CD4-positive, alpha-beta T cell (primary cell): ENCODE data around the gene SRMS. TPM values are rescaled to one million over a fixed set of nuclear protein-coding genes. Genes with fewer than 3 reads are reported as not detected.

Experiments
- ATAC-seq: fragments of 200-7000 bp; cut with Tn5 transposase; one replicate; pipeline ENCODE4 v1.10.0; 2022; ENCODE audit warnings: mild to moderate bottlenecking; ENCODE audit not compliant: poor library complexity
- CTCF ChIA-PET: fragments of 350-600 bp; sonication (Branson Sonifier 250); formaldehyde crosslinking; loops from one replicate; lab custom pipeline; 2021; ENCODE audit warnings: antibody characterized with exemption, inconsistent platforms; lab: Charles Lee
- POLR2A ChIA-PET: fragments of 350-600 bp; sonication (Branson Sonifier 250); formaldehyde crosslinking; loops from one replicate; lab custom pipeline; 2021; ENCODE audit warnings: antibody characterized with exemption, inconsistent platforms; lab: Charles Lee
- DNase-seq, 14 experiments: peaks; one replicate each; pipeline ENCODE4 v3.0.0-alpha.2; 2013 to 2020; ENCODE audit warnings: mixed read lengths in 2 of 14
- H3K27ac ChIP-seq, 2 donors: one replicate each; pipeline versions ENCODE4 v1.5.1 to v1.7.0; 2013; ENCODE audit warnings: low read length in 2 of 2, low read depth in 1 of 2, mild to moderate bottlenecking in 1 of 2
- H3K27me3 ChIP-seq, 2 experiments: 1 replicate in 1 of 2; 2 replicates in 1 of 2; pipeline versions ENCODE4 v1.6.1 to v1.7.0; 2013; ENCODE audit warnings: low read length in 2 of 2, control low read depth in 1 of 2, mild to moderate bottlenecking in 1 of 2, moderate library complexity in 1 of 2; ENCODE audit not compliant: insufficient read depth in 2 of 2, control insufficient read depth in 1 of 2
- H3K36me3 ChIP-seq: one replicate; pipeline ENCODE4 v1.6.1; 2013; ENCODE audit warnings: low read length, control low read depth; ENCODE audit not compliant: insufficient read depth
- H3K4me1 ChIP-seq: one replicate; pipeline ENCODE4 v1.6.1; 2013; ENCODE audit warnings: low read length, control low read depth; ENCODE audit not compliant: insufficient read depth
- H3K4me3 ChIP-seq: one replicate; pipeline ENCODE4 v1.5.1; 2013; ENCODE audit warnings: mild to moderate bottlenecking, low read length, moderate library complexity
- H3K9me3 ChIP-seq, 2 experiments: 1 replicate in 1 of 2; 2 replicates in 1 of 2; pipeline versions ENCODE4 v1.6.1 to v1.7.0; 2013; ENCODE audit warnings: low read length in 2 of 2, mild to moderate bottlenecking in 2 of 2, control low read depth in 1 of 2, moderate library complexity in 1 of 2; ENCODE audit not compliant: control insufficient read depth in 1 of 2, insufficient read depth in 1 of 2
- H3K27ac Mint-ChIP-seq: one replicate; pipeline ENCODE4 v1.8.0; 2020; ENCODE audit warnings: mixed read lengths
- H3K27me3 Mint-ChIP-seq: one replicate; pipeline ENCODE4 v1.8.0; 2021; ENCODE audit warnings: mixed read lengths
- H3K36me3 Mint-ChIP-seq: one replicate; pipeline ENCODE4 v1.8.0; 2021; ENCODE audit warnings: low read depth, mixed read lengths
- H3K4me1 Mint-ChIP-seq: one replicate; pipeline ENCODE4 v1.8.0; 2021; ENCODE audit warnings: low read depth, mixed read lengths
- H3K4me3 Mint-ChIP-seq: one replicate; pipeline ENCODE4 v1.8.0; 2020; ENCODE audit warnings: mild to moderate bottlenecking, mixed read lengths
- H3K9me3 Mint-ChIP-seq: one replicate; pipeline ENCODE4 v1.8.0; 2020; ENCODE audit warnings: mixed read lengths
- CTCF ChIP-seq: fragments of 200-600 bp; IDR thresholded peaks from one replicate; pipeline ENCODE4 v1.8.0; 2022; ENCODE audit warnings: antibody characterized with exemption, mild to moderate bottlenecking
- intact Hi-C, 2 experiments: fragments of 100-400 bp; cut with DNase I in 1 of 2; cut with micrococcal nuclease in 1 of 2; formaldehyde crosslinking; loops; one replicate each; pipeline versions ENCODE4 v1.15.1 to v1.9.0; 2023 to 2025; cut with DNase I, micrococcal nuclease
- total RNA-seq, 174 experiments: library from RNA in 2 of 174; stranded (reverse) in 2 of 174; gene quantifications; one replicate each; pipeline ENCODE4 v1.2.3 and lab custom pipeline; 2021 to 2026

The SRMS gene
- total RNA-seq, 2 experiments from 2014 or later: not detected

GRCh38 chr20:63544958-63545516 is 2.5 kb downstream of the SRMS start:
- no peak for ATAC-seq
- no peak overlapping the region for H3K27ac Mint-ChIP-seq

GRCh38 chr20:63544241-63544957 is 3.1 kb downstream of the SRMS start:
- ATAC-seq (no peak), DNase-seq (no peak)
- Histone ChIP-seq H3K4me3 (no peak overlapping the region), H3K9me3 (no peaks in the 10 kb centered on the region), H3K27ac (no peak overlapping the region), H3K4me1 (peaks cover 11% of the 10 kb centered on the region), H3K27me3 (peaks cover 3 to 5% of the 10 kb centered on the region in 2 experiments), H3K36me3 (no peaks in the 10 kb centered on the region)
- CTCF ChIA-PET: no interaction called here
- intact Hi-C loops: no loop called here
- no peaks in the 10 kb centered on the region for H3K36me3 Mint-ChIP-seq
- H3K9me3 Mint-ChIP-seq: no peaks in the 10 kb centered on the region
- H3K4me3 Mint-ChIP-seq: no peak overlapping the region
- no peaks in the 10 kb centered on the region for H3K4me1 Mint-ChIP-seq
- no peaks in the 10 kb centered on the region for H3K27me3 Mint-ChIP-seq
- TF ChIP-seq CTCF: no peak
- H3K27ac Mint-ChIP-seq: no peak overlapping the region
- POLR2A ChIA-PET: interaction anchor here (0.6 to 1.6 kb wide), 2 partner anchors 75 to 83 kb away, joined by 3 read pairs; partner anchors contain the start of gene GMEB2

More at GRCh38 chr20:63544958-63545516, 2.5 kb downstream of the SRMS start:
- Mint-ChIP-seq H3K9me3 (no peaks in the 10 kb centered on the region), H3K4me1 (no peaks in the 10 kb centered on the region), H3K27me3 (no peaks in the 10 kb centered on the region), H3K4me3 (no peak overlapping the region), H3K36me3 (no peaks in the 10 kb centered on the region)
- intact Hi-C loops: no loop called here
- no peak for TF ChIP-seq CTCF
- Histone ChIP-seq H3K9me3 (no peaks in the 10 kb centered on the region), H3K27ac (no peak overlapping the region), H3K4me3 (no peak overlapping the region), H3K4me1 (peaks cover 11% of the 10 kb centered on the region), H3K36me3 (no peaks in the 10 kb centered on the region), H3K27me3 (peaks cover 3 to 5% of the 10 kb centered on the region in 2 experiments)
- ChIA-PET POLR2A (interaction anchor here (0.6 to 1.6 kb wide), 2 partner anchors 74 to 82 kb away, joined by 3 read pairs; partner anchors contain the start of gene GMEB2), CTCF (no interaction called here)
- DNase-seq: no peak

GRCh38 chr20:63543733-63544132 is 3.8 kb downstream of the SRMS start:
- peaks cover 14% of the 10 kb centered on the region for H3K4me1 ChIP-seq
- no peaks in the 10 kb centered on the region for H3K4me1 Mint-ChIP-seq
- intact Hi-C loops: no loop called here
- ATAC-seq (no peak), DNase-seq (no peak)
- H3K27me3 Mint-ChIP-seq: no peaks in the 10 kb centered on the region
- no peaks in the 10 kb centered on the region for H3K9me3 ChIP-seq
- peaks cover 2 to 4% of the 10 kb centered on the region in 2 experiments for H3K27me3 ChIP-seq
- H3K4me3 Mint-ChIP-seq: no peak overlapping the region
- TF ChIP-seq CTCF: no peak
- no peak overlapping the region for H3K27ac Mint-ChIP-seq
- ChIA-PET CTCF (no interaction called here), POLR2A (interaction anchor here (1.0 kb wide), 1 partner anchor 22 kb away, joined by 3 read pairs; no protein-coding TSS in a partner anchor)
- H3K36me3 Mint-ChIP-seq: no peaks in the 10 kb centered on the region
- no peak overlapping the region for H3K4me3 ChIP-seq
- no peaks in the 10 kb centered on the region for H3K36me3 ChIP-seq
- no peaks in the 10 kb centered on the region for H3K9me3 Mint-ChIP-seq
- no peak overlapping the region for H3K27ac ChIP-seq
